NCI-H748 (cell line): ENCODE measurements around the gene GOLPH3L.
"Not testable (repeated sequence)": the region's sequence is repeated elsewhere in the genome, so short reads cannot be mapped to it uniquely, and the experiment has no call there.

ENCODE experiments used
- DNase-seq: peaks from one replicate; lab custom pipeline; 2025; ENCODE audit not compliant: unreplicated experiment; lab: John Stamatoyannopoulos, UW

Gene GOLPH3L

DNA sequence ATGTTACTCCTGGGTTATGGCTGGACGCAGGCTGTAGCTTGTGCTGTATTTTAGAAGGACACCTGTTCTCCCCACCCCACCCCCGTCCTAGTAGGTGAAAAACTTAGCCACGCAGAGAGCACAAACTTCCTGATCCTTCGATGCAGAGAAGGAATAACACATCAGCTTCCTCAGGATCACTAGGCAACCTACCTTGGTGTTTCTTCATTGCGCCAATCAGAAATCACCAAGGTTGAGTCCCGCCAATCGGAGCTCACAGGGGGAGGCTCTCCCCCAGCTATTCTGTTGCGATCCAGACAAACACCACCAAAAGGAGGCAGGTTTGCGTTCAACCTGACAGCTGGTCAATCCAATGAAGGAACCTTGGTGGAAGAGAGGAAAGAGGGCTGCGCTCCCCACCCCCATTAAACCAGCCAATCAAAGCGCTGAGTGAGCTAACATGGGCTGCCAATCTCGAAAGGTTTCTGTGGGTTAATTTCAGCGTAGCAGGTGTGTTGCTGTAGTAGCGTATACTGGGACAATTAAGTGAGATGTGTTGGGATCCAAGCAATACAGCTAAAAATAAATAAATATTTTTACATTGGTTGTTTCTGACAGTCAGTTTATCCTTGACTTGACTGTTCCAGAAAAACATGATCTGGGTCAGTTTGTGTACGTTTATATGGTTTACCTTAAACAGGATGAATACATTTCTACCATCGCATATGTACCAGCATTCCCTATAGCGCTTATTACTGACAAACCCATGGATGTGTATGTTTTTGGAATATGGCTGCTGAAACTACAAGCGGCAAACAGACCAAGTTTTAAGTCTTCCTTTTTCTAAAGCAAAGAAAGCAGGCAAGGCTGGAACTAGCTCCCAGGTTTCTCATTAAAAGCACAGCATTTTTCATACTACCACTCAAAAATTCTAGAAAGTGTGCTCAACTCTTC is at the start of gene GOLPH3L:
GOLPH3L (minus strand) TSS at position 160 of the 933 bp plus-strand sequence. CDS start 2,316 bp downstream, outside the sequence.
- peak; percentile 99 for DNase-seq

DNA sequence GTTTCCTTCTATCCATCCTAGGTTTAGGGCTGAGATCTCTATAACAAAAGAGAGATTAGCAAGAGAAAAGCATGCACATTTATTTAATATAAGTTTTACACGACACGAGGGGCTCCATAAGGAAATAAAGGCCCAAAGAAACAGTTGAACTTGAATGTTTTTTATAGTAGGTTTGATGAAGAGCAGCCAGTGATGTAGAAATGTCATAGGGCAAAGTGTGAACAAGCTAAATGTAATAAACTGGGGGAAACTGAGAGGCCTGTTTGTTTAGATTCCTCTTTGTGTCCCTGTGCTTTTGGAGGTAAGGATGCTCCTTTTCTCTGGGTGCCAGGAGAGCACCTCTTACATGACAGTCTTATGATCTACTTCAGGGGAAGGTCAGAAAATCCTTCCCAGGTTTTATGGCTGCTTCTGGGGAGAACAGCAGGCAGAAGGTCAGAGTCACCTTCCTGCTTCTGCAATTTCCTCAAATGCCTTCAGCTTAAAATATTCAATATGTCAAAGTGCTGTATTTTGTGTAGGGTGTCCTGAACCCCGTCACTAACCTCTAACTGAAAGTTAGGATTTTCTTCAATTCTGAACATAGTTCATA is 33.3 kb upstream of the GOLPH3L start:
- no peak for DNase-seq

DNA sequence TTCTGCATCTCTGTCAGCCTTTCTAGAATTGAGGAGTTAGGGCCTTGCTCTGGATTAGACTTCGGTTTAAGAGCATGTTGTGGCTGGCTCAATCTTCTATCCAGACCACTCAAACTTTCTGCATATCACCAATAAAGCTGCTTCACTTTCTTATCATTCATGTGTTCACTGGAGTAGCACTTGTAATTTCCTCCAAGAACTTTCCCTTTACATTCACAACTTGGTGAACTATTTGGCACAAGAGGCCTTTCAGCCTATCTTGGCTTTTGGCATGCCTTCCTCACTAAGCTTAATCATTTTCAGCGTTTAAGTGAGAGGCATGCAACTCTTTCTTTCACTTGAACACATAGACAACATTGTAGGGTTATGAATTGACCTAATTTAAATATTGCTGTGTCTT is 27.4 kb upstream of the GOLPH3L start:
- no peak for DNase-seq

DNA sequence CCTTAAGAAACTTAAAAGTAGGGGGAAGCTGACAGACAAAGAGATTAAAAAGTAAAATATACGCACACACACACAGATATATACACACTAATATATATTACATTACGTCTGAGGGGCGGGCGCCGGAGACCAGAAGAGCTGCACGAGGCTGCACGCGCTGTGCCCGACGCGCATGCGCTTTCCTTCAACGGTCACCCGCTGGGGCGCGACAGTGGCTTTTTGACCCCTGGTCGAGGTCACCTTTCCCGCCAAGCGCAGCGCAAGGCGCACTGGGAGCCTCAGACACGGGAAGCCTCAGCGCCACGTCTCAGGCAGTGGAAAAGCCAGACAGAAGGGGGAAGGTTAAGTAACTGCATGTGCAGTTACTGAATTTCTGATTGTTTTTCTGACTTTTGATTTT is 23.7 kb upstream of the GOLPH3L start, which contains the start of gene HORMAD1:
HORMAD1 (minus strand) TSS at position 193 of the 400 bp plus-strand sequence. CDS start 1,390 bp downstream, outside the sequence.
- DNase-seq: no peak

DNA sequence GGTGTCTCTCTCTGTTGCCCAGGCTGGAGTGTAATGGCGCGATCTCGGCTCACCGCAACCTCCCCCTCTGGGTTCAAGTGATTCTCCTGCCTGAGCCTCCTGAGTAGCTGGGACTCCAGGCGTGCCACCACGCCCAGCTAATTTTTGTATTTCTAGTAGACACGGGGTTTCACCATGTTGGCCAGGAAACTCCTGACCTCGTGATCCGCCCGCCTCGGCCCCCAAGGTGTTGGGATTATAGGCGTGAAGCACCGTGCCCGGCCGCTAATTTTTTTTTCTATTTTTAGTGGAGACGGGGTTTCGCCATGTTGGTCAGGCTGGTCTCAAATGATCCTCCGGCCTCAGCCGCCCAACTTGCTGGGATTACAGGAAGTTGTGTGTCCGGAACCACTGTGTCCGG is 23.1 kb upstream of the GOLPH3L start:
- no peak for DNase-seq

DNA sequence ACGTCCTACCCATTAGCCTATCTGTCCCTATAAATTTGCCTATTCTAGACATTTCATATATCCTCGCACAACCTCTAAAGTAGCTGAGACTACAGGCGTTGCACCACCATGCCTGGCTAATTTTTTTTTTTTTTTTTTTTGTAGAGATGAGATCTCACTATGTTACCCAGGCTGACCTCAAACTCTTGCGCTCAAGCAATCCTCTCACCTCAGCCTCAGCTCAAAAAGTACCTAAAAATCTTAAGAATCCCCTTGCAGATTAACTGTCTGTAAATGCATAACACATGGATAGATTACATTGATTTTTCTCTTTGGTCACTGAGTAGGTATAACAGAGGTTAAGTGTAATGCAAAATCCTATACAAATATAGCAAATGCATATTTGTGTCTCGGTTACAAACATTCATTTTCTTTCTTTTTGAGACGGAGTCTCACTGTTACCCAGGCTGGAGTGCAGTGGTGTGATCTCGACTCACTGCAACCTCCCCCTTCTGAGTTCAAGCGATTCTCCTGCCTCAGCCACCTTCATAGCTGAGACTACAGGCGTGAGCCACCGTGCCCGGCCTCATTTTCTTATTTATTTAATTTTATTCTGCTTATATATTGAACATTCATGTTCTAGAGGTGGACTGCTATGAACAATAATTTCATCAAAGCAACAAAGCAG is 21.4 kb upstream of the GOLPH3L start:
- DNase-seq: no peak

DNA sequence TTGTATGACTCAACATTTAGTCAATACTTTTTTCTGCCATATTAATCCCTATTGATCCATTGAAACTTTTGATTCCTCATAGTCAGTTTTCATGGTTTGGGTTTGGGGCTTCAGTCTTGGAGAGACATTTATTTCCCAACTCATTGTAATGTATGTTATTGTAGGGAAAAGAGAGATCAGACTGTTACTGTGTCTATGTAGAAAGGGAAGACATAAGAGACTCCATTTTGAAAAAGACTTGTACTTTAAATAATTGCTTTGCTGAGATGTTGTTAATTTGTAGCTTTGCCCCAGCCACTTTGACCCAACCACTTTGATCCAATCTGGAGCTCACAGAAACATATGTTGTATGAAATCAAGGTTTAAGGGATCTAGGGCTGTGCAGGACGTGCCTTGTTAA is 12.1 kb upstream of the GOLPH3L start:
- DNase-seq: not testable (repeated sequence)

DNA sequence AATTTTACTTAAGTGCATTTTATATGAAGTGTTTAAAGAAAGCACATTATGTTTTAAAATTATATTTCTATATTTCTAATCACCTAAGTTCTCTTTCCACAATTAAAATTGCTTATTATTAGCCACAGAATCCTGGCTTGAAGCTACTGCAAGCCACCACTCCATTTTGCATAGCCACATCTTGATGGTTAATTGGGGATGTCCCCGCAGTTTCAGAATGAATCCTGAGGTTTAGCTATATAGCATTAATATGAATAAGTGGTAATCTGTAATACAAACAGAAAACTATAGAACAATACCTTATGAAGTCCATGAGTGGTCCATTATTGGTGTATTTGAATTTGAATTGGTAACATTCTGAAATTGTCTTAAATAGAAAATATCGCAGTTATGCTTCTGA is 11.6 kb upstream of the GOLPH3L start:
- no peak for DNase-seq

DNA sequence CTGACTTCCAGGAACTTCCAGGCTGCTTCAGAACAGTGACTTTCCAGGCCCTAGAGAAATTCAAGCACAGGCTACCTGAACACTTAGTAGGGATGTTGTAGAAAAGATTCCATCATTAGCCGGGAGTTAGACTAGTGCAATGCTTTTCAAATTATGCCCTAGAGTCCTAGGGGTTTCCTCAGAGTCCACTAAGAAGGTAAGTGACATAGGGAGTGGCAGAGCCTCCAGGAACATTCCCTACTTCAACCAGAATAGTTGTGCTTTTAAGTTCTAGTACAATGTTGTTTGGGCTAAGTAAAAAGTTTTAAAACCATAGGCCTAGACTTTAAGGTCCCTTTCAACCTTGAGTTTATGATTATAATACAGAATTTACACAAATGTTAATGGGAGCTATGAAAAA is 9.1 kb upstream of the GOLPH3L start:
- no peak for DNase-seq

DNA sequence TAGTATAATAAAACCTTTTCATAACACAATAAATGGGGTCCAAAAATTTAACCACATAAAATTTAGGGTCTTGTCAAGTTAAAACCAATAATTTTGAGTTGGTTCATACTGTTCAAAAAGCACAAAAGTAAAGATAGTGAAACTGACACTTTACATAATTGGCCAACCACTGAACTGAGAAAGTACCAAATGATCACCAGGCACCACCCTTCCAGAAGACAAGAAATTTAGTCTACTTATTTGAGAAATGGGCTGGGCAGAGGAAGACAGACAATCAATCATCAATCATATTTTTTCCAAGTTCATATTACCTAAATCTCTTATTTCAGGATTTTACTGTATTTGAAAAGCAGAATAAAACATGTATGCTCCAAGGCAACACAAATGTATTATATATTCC is 6.5 kb upstream of the GOLPH3L start:
- DNase-seq: no peak

DNA sequence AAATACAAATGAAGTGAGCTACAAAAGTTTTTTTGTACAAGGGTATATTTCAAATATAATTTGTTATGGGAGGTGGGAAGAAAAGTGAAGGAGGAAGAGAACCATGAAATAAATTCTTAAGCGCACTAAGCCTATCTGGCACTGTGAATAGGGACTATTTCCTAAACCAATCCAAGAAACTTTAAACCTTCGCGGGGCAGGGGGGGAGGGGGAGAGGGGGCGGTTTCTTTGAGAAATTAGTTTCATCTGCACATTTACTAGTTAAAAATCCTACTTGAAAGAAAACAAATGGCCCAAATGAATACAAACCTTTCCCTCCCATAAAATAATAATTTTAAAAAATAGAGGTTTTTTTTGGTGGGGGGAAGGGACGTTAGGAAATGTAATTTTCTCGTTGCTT is 364 bp downstream of the GOLPH3L start:
- no peak for DNase-seq

DNA sequence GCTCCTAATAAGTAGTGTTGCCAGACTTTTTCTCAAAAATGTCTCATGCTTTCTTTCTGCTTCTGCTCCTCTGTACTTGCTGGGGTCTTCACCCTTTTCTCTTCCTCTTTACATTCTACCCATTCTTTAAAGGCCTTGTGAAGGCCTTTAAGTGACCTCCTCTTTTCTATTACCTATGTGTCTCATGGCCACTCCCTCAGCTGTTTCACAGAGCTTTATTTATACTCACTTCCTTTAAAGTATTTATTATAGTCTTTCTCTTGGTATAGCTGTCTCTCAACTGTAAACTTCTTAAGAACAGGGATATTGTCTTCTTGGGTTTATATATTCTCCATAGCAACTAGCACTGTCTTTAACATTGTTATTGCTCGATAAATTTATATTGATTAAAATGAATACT is 792 bp downstream of the GOLPH3L start:
- DNase-seq: no peak

DNA sequence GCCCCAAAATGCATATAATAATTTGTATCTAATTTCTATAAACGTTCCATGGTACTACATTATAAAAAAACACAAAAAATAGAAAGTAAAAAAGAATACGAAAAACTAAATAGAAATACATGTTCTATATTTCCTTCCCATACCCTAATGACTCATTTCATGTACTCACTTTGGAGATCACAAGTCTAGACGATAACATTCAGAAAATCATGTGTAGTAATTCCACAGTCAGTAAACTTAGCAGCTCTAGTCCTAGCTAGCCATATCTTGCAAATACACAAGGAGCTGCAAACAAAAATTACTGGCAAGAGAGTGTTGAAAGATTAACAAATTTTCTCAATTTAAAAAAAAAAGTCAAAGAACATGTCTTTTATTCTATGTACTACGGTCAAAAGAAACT is 1.4 kb downstream of the GOLPH3L start:
- no peak for DNase-seq

DNA sequence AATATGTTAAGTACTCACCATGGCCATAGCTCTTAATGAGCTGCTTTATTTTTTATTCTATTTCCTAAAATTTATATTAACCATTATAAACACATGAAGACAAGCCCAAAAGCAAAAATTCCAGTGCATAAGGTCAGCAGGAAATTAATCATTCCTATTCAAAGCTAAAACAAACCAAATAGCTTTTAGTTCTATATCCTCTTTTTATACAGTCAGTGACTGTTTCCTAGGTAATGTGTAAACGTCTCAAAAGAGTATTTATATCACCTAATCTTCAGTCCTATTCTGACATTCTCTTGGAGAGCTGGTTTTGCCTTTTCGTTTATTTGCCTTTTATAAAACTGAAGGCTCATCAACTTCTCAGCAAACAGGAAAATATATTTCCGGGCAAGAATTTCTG is 4.2 kb downstream of the GOLPH3L start:
- no peak for DNase-seq

DNA sequence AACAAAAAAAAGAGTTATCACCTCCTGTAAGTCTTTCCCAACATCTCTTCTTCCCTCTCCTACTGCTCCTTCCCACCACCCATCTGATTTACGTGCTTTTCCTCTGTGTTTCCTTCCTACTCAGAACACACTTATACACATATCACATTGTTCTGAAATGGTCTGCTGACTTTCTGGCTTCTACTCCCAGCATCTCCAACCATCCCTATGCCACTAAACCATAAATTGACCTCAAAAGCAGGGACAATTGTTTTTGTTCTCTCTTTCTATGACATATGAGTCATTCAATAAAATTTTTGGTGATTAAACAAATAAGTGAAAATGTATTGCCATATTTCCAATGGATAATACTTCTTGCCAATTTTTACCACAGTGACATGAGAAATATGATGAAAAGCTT is 8.2 kb downstream of the GOLPH3L start:
- DNase-seq: no peak

DNA sequence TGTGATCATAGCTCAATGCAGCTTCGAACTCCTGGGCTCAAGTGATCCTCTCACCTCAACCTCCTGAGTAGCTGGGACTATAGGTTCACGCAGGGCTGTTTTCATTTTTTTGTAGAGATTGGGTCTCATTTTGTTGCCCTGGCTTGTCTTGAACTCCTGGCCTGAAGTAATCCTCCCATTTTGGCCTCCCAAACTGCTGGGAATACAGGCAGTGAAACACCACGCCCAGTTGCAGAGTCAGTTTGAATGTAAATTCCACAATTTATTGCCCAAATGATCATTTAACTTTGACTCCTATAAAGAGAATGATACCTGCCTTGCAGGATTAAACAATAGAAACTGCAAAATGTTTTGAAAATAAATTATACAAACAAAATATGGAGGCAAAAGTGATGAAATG is 10.7 kb downstream of the GOLPH3L start:
- DNase-seq: no peak

DNA sequence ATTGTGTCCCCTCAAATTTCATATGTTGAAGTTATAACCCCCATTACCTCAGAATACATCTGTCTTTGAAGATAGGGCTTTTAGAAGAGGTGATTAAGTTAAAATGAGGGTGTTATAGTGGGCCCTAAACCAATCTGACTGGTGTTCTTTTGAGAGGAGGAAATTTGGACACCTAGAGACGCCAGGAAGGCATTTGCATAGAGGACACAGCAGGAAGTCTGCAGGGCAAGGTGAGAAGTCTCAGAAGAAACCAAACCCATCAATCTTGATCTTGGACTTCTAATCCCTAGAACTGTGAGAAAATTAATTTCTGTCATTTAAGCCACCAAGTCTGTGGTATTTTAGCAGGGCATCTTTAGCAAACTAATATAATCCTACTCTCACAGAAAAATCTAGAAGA is 13.0 kb downstream of the GOLPH3L start:
- DNase-seq: no peak

DNA sequence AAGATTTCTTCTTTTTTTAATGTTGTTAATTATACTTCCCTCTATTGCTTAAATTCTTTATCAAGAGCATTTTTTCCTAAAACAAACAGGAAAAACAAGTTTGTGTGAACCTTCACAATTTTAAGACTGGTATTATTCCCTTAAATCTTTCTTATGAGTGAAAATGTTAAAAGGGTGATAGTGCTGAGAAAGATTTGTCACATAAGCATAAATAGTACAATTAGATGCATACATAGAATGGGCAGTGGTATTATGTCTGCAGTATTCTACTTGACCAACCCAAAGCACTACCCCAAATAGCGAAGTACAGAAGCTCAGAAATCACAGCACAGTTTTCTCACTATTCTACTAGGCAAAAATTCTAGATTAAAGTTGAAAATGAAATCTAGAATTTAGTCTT is 18.0 kb downstream of the GOLPH3L start:
- DNase-seq: no peak

DNA sequence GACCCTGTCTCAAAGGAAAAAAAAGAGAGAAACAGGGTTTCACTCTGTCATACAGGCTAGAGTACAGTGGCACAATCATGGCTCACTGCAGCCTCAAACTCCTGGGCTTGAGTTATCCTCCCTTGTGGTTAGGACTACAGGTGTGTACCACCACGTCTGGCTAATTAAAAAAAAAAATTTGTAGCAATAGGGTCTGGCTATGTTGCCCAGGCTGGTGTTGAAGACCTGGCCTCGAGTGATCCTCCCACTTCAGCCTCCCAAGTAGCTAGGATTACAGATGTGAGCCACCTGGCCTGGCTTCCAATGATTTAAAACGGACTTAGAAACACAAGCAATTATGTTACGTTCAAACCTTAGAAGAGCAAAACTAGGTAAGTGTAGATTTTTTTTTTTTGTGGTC is 22.1 kb downstream of the GOLPH3L start:
- DNase-seq: no peak

DNA sequence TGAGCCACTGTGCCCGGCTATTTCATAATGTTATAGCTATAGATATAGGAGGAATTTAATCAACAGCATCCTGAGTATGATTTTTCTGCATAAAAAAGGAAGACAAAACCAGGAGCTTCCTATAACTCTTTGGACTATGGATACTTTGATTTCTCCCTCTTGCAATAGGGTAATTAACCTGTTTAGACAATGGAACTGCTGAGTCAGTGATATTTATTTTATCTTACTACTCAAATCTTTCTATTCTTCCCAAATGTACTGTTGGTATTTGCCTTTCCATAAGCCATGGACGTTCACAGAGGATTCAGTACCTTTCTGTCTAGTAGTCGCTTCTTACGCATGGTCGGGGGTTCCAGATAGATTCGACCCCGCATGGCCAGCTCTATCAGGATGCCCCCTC is 33.6 kb downstream of the GOLPH3L start:
- no peak for DNase-seq

DNA sequence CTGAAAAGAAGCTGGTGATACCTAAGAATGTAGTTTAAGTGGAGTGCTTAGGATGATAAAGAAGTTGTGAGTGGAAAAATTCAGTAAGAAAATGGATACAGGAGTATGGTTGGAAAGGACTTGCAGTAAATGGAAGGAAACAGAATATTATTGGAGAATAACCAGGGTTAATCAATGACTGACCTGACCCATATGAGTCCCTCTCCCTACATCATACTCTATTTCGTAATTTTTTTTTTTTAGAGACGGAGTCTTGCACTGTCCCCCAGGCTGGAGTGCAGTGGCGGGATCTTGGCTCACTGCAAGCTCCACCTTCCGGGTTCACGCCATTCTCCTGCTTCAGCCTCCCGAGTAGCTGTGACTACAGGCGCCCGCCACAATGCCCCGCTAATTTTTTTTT is 34.1 kb downstream of the GOLPH3L start:
- DNase-seq: no peak

DNA sequence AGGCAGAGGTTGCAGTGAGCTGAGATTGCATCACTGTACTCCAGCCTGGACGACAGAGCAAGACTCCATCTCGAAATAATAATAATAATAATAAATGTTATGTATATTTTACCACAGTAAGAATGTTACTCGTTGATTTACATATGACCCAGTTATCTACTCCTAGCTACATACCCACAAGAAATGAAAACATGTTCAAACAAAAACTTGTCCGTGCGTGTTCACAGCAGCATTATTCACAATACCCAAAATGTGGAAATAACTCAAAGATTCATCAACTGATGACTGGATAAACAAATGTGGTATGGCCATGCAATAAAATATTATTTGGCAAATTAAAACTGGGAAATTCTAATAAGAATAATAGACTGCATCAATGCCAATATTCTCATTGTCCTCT is 35.8 kb downstream of the GOLPH3L start:
- no peak for DNase-seq
